GM23338 (cell line): ENCODE measurements around the gene TNS1. TPM values are rescaled to one million over a fixed set of nuclear protein-coding genes. Genes with fewer than 3 reads are reported as not detected.

Experiments used
- ATAC-seq: fragments of 200-7000 bp; cut with Tn5 transposase; 3 replicates; pipeline ENCODE4 v1.9.1; 2020
- DNase-seq: peaks from one replicate; pipeline ENCODE4 v3.0.0-alpha.2; 2015; ENCODE audit warnings: low spot score
- H2AFZ ChIP-seq: fragments of 200-600 bp; sonication (generic); 2 replicates; pipeline ENCODE4 v1.8.0; 2016; ENCODE audit warnings: antibody characterized with exemption, mild to moderate bottlenecking, moderate library complexity
- H3F3A ChIP-seq: fragments of 200-600 bp; sonication (generic); replicated peaks from 2 replicates; pipeline ENCODE4 v1.8.0; 2017; ENCODE audit warnings: antibody characterized with exemption, mixed run types, low read depth
- H3K27ac ChIP-seq: fragments of 200-600 bp; sonication (generic); 2 replicates; pipeline ENCODE4 v1.6.1; 2016; ENCODE audit warnings: low read depth
- H3K27me3 ChIP-seq: fragments of 200-600 bp; sonication (generic); 2 replicates; pipeline ENCODE4 v1.8.0; 2016; ENCODE audit warnings: mild to moderate bottlenecking, mixed run types, moderate library complexity; ENCODE audit not compliant: insufficient read depth
- H3K36me3 ChIP-seq: fragments of 200-600 bp; sonication (generic); 2 replicates; pipeline ENCODE4 v1.8.0; 2016; ENCODE audit warnings: mild to moderate bottlenecking; ENCODE audit not compliant: insufficient read depth
- H3K4me1 ChIP-seq: fragments of 200-600 bp; sonication (generic); 2 replicates; pipeline ENCODE4 v1.8.0; 2016; ENCODE audit warnings: mild to moderate bottlenecking, moderate library complexity; ENCODE audit not compliant: insufficient read depth
- H3K4me2 ChIP-seq: fragments of 200-600 bp; sonication (generic); 2 replicates; pipeline ENCODE4 v1.7.1; 2017; ENCODE audit warnings: mixed run types
- H3K4me3 ChIP-seq: fragments of 200-600 bp; sonication (generic); 2 replicates; pipeline ENCODE4 v1.6.1; 2016; ENCODE audit warnings: mixed run types
- H3K79me2 ChIP-seq: fragments of 200-600 bp; sonication (generic); replicated peaks from 2 replicates; pipeline ENCODE4 v1.8.0; 2017; ENCODE audit warnings: mild to moderate bottlenecking; ENCODE audit not compliant: insufficient read depth
- H3K9me2 ChIP-seq: fragments of 200-600 bp; sonication (generic); 2 replicates; pipeline ENCODE4 v1.8.0; 2017; ENCODE audit not compliant: insufficient read depth
- H4K20me1 ChIP-seq: fragments of 200-600 bp; sonication (generic); replicated peaks from 2 replicates; pipeline ENCODE4 v1.8.0; 2017; ENCODE audit warnings: mild to moderate bottlenecking; ENCODE audit not compliant: insufficient read depth
- H3K27ac Mint-ChIP-seq: 2 replicates; pipeline ENCODE4 v1.8.0; 2020; ENCODE audit warnings: inconsistent platforms, mild to moderate bottlenecking, moderate library complexity, mixed read lengths
- H3K27me3 Mint-ChIP-seq: 3 replicates; pipeline ENCODE4 v1.8.0; 2022; ENCODE audit warnings: low read depth, mild to moderate bottlenecking, moderate library complexity, mixed read lengths, inconsistent platforms; ENCODE audit not compliant: insufficient read depth, poor library complexity
- H3K36me3 Mint-ChIP-seq: 3 replicates; pipeline ENCODE4 v1.8.0; 2021; ENCODE audit warnings: low read depth, mild to moderate bottlenecking, inconsistent platforms, moderate library complexity, mixed read lengths
- H3K4me1 Mint-ChIP-seq: 3 replicates; pipeline ENCODE4 v1.8.0; 2020; ENCODE audit warnings: mild to moderate bottlenecking, inconsistent platforms, mixed read lengths
- H3K4me3 Mint-ChIP-seq: 3 replicates; pipeline ENCODE4 v1.8.0; 2021; ENCODE audit warnings: moderate library complexity, mild to moderate bottlenecking, inconsistent platforms, mixed read lengths
- H3K9me3 Mint-ChIP-seq: 3 replicates; pipeline ENCODE4 v1.8.0; 2020; ENCODE audit warnings: moderate library complexity, mild to moderate bottlenecking, inconsistent platforms, mixed read lengths
- CREB1 ChIP-seq: fragments of 250-450 bp; sonication (Bioruptor Pico); IDR thresholded peaks from 2 replicates; pipeline ENCODE4 v1.5.0; 2020; ENCODE audit warnings: low read depth, mild to moderate bottlenecking, moderate library complexity
- CTCF ChIP-seq, 2 experiments: fragments of 200-600 bp in 1 of 2; sonication (generic) in 1 of 2; conservative IDR thresholded peaks; 2 replicates each; pipeline versions ENCODE4 v1.5.1 to v1.6.1; 2016 to 2017; ENCODE audit warnings: antibody characterized with exemption in 2 of 2, low read depth in 2 of 2, mild to moderate bottlenecking in 2 of 2, moderate library complexity in 1 of 2
- ETS1 ChIP-seq: IDR thresholded peaks from 2 replicates; pipeline ENCODE4 v1.6.1; 2016; ENCODE audit warnings: antibody characterized with exemption
- EZH2 ChIP-seq: fragments of 200-600 bp; sonication (generic); IDR thresholded peaks from one replicate; pipeline ENCODE4 v1.8.0; 2017; ENCODE audit warnings: antibody characterized with exemption, mild to moderate bottlenecking, low read depth; ENCODE audit not compliant: unreplicated experiment
- EZH2phosphoT487 ChIP-seq: fragments of 200-600 bp; sonication (generic); IDR thresholded peaks from one replicate; pipeline ENCODE4 v1.8.1; 2018; ENCODE audit warnings: antibody characterized with exemption; ENCODE audit not compliant: unreplicated experiment
- JUNB ChIP-seq: IDR thresholded peaks from one replicate; pipeline ENCODE4 v1.6.1; 2016; ENCODE audit warnings: antibody characterized with exemption; ENCODE audit not compliant: unreplicated experiment
- NANOG ChIP-seq: IDR thresholded peaks from 2 replicates; pipeline ENCODE4 v1.6.1; 2016; ENCODE audit warnings: antibody characterized with exemption, borderline replicate concordance
- POLR2AphosphoS5 ChIP-seq: IDR thresholded peaks from 2 replicates; pipeline ENCODE4 v1.6.1; 2016; ENCODE audit warnings: antibody characterized with exemption, low read depth
- REST ChIP-seq: IDR thresholded peaks from one replicate; pipeline ENCODE4 v1.6.1; 2018; ENCODE audit warnings: antibody characterized with exemption; ENCODE audit not compliant: unreplicated experiment
- STAT1 ChIP-seq: IDR thresholded peaks from one replicate; pipeline ENCODE4 v1.6.1; 2016; ENCODE audit warnings: antibody characterized with exemption; ENCODE audit not compliant: unreplicated experiment
- ZNF114 ChIP-seq: fragments of 250-450 bp; sonication (Bioruptor Pico); IDR thresholded peaks from 2 replicates; pipeline ENCODE4 v1.5.0; 2020; ENCODE audit warnings: mild to moderate bottlenecking, moderate library complexity
- ZNF331 ChIP-seq: fragments of 250-450 bp; sonication (Bioruptor Pico); IDR thresholded peaks from 2 replicates; pipeline ENCODE4 v1.5.0; 2020; ENCODE audit warnings: low read depth, mild to moderate bottlenecking, moderate library complexity
- ZNF462 ChIP-seq: fragments of 250-450 bp; sonication (Bioruptor Pico); IDR thresholded peaks from 2 replicates; pipeline ENCODE4 v1.5.0; 2020; ENCODE audit warnings: mild to moderate bottlenecking, moderate library complexity
- polyA plus RNA-seq: library from polyadenylated mRNA; unstranded; fragments of >200 nt; fragmentation: Nextera tagmentation; extraction: Ambion mirVana; gene quantifications from 2 replicates; pipeline ENCODE4 v1.2.1, GENCODE V29; 2016
- total RNA-seq: library from RNA; depleted of rRNA; stranded (reverse); fragments of >200 nt; shearing (Covaris generic); gene quantifications from 2 replicates; pipeline ENCODE4 v1.2.3, GENCODE V29; 2014

The TNS1 gene
- total and polyA plus RNA-seq, 2 experiments from 2014 or later = 2.0 to 7.4 TPM

GRCh38 chr2:217953531-217953932 is 49.3 kb downstream of the TNS1 start:
- Histone ChIP-seq H3K79me2 (no peaks in the 10 kb centered on the region), H3K9me2 (no peaks in the 10 kb centered on the region), H3K4me1 (0 out of 2 replicates have a peak, but pooled peaks cover 7% of the 10 kb centered on the region), H3K4me3 (no peak overlapping the region), H3K36me3 (no peaks in the 10 kb centered on the region), H4K20me1 (no peaks in the 10 kb centered on the region), H3K27me3 (no peaks in the 10 kb centered on the region), H3K4me2 (no peak overlapping the region), H3F3A (no peaks in the 10 kb centered on the region), H2AFZ (no peak overlapping the region), H3K27ac (no peak overlapping the region)
- DNase-seq (no peak), ATAC-seq (no peak)
- H3K4me1 Mint-ChIP-seq = peaks cover 14% of the 10 kb centered on the region
- no peaks in the 10 kb centered on the region for H3K36me3 Mint-ChIP-seq
- peaks cover 2% of the 10 kb centered on the region for H3K27me3 Mint-ChIP-seq
- H3K4me3 Mint-ChIP-seq = no peak overlapping the region
- H3K9me3 Mint-ChIP-seq = no peaks in the 10 kb centered on the region
- TF ChIP-seq NANOG (no peak), STAT1 (no peak), ZNF462 (CRISPR knock-in tag) (no peak), ZNF331 (CRISPR knock-in tag) (no peak), REST (no peak), JUNB (no peak), EZH2 (no peak), EZH2phosphoT487 (no peak), CREB1 (CRISPR knock-in tag) (no peak), ZNF114 (CRISPR knock-in tag) (no peak), ETS1 (no peak), CTCF (conservative IDR thresholded peaks at IDR 0.05; ENCODE audit: low read depth in 2 of 2) (no peak), POLR2AphosphoS5 (no peak)
- no peak overlapping the region; the same call in 1 of the 2 replicates for H3K27ac Mint-ChIP-seq
